SK-N-SH (cell line): Measurements from ENCODE around the gene PPP1R15B. TPM values are rescaled to one million over a fixed set of nuclear protein-coding genes. Genes with fewer than 3 reads are reported as not detected.

ENCODE experiments used
- CTCF ChIA-PET: fragments of 300-600, 350-600 bp; formaldehyde crosslinking; extraction: SDS; loops from one replicate; lab custom pipeline; 2021; lab: Yijun Ruan, JAX
- POLR2A ChIA-PET: fragments of 350-600 bp; sonication (Branson Sonifier 250); formaldehyde crosslinking; extraction: SDS; loops from one replicate; lab custom pipeline; 2020; ENCODE audit warnings: antibody characterized with exemption, inconsistent platforms; lab: Yijun Ruan, JAX
- DNase-seq: peaks from one replicate; pipeline ENCODE4 v3.0.0; 2012
- H2AFZ ChIP-seq: fragments of 200-600 bp; sonication (generic); 2 replicates; pipeline ENCODE4 v1.8.1; 2016; ENCODE audit warnings: antibody characterized with exemption, mild to moderate bottlenecking, low read depth
- H3F3A ChIP-seq: fragments of 200-600 bp; sonication (generic); replicated peaks from 2 replicates; pipeline ENCODE3; 2016; ENCODE audit warnings: antibody characterized with exemption, mild to moderate bottlenecking; ENCODE audit not compliant: insufficient read depth
- H3K27ac ChIP-seq, 2 experiments: fragments of 200-500 bp in 1 of 2; fragments of 200-600 bp in 1 of 2; sonication (Bioruptor generic) in 1 of 2; sonication (generic), shearing (Covaris generic) in 1 of 2; 2 replicates each; pipeline versions ENCODE4 v1.5.1 to v1.6.1; 2014 to 2016; ENCODE audit warnings: low read depth in 2 of 2, inconsistent platforms in 1 of 2, low read length in 1 of 2, mild to moderate bottlenecking in 1 of 2, mixed read lengths in 1 of 2
- H3K27me3 ChIP-seq: fragments of 200-600 bp; sonication (generic), shearing (Covaris generic); 2 replicates; pipeline ENCODE4 v1.6.1; 2016; ENCODE audit warnings: mixed run types; ENCODE audit not compliant: insufficient read depth
- H3K36me3 ChIP-seq, 2 experiments: fragments of 200-500 bp in 1 of 2; fragments of 200-600 bp in 1 of 2; sonication (Bioruptor generic) in 1 of 2; sonication (generic) in 1 of 2; replicated peaks in 1 of 2; 2 replicates each; pipeline versions ENCODE3 to v1.5.1; 2014 to 2016; ENCODE audit warnings: low read length in 1 of 2, mild to moderate bottlenecking in 1 of 2; ENCODE audit not compliant: insufficient read depth in 2 of 2, control insufficient read depth in 1 of 2
- H3K4me1 ChIP-seq, 2 experiments: fragments of 200-500 bp in 1 of 2; fragments of 200-600 bp in 1 of 2; sonication (Bioruptor generic) in 1 of 2; sonication (generic), shearing (Covaris generic) in 1 of 2; 2 replicates each; pipeline versions ENCODE4 v1.5.1 to v1.6.1; 2014 to 2016; ENCODE audit warnings: low read depth in 1 of 2, low read length in 1 of 2, mixed run types in 1 of 2; ENCODE audit not compliant: insufficient read depth in 2 of 2, control insufficient read depth in 1 of 2
- H3K4me2 ChIP-seq: fragments of 200-600 bp; sonication (generic), shearing (Covaris generic); 2 replicates; pipeline ENCODE4 v1.6.1; 2017; ENCODE audit warnings: mixed run types
- H3K4me3 ChIP-seq, 2 experiments: fragments of 200-500 bp in 1 of 2; fragments of 200-600 bp in 1 of 2; sonication (Bioruptor generic) in 1 of 2; sonication (generic), shearing (Covaris generic) in 1 of 2; 2 replicates each; pipeline versions ENCODE4 v1.5.1 to v1.8.1; 2014 to 2016; ENCODE audit warnings: low read depth in 2 of 2, inconsistent platforms in 1 of 2, low read length in 1 of 2, mild to moderate bottlenecking in 1 of 2, mixed read lengths in 1 of 2, moderate library complexity in 1 of 2
- H3K79me2 ChIP-seq: fragments of 200-600 bp; sonication (generic); 2 replicates; pipeline ENCODE4 v1.8.1; 2017; ENCODE audit warnings: mild to moderate bottlenecking; ENCODE audit not compliant: insufficient read depth
- H3K9ac ChIP-seq: fragments of 200-600 bp; sonication (generic); 2 replicates; pipeline ENCODE4 v1.6.1; 2017; ENCODE audit warnings: mixed run types
- H3K9me2 ChIP-seq: fragments of 200-600 bp; sonication (generic); 2 replicates; pipeline ENCODE4 v1.6.1; 2017; ENCODE audit warnings: mixed run types
- H3K9me3 ChIP-seq: fragments of 200-600 bp; sonication (generic); 2 replicates; pipeline ENCODE4 v1.6.1; 2017; ENCODE audit warnings: mixed run types, mild to moderate bottlenecking, moderate library complexity
- H4K20me1 ChIP-seq: fragments of 200-600 bp; sonication (generic); 2 replicates; pipeline ENCODE4 v1.6.1; 2017; ENCODE audit warnings: mild to moderate bottlenecking, mixed run types; ENCODE audit not compliant: insufficient read depth
- CHD2 ChIP-seq: fragments of 150-350 bp; IDR thresholded peaks from 2 replicates; pipeline ENCODE4 v1.6.1; 2018; ENCODE audit warnings: low read length; ENCODE audit not compliant: partially characterized antibody
- EZH2phosphoT487 ChIP-seq: fragments of 200-600 bp; sonication (generic); IDR thresholded peaks from 2 replicates; pipeline ENCODE4 v1.6.1; 2017; ENCODE audit warnings: low read depth, mixed run types, mild to moderate bottlenecking, antibody characterized with exemption, moderate library complexity, borderline replicate concordance
- FOXM1 ChIP-seq: IDR thresholded peaks from 2 replicates; pipeline ENCODE4 v1.4.0; 2012; ENCODE audit warnings: low read depth, mild to moderate bottlenecking
- IRF3 ChIP-seq: fragments of 150-350 bp; IDR thresholded peaks from 2 replicates; pipeline ENCODE4 v1.6.1; 2016; ENCODE audit warnings: mild to moderate bottlenecking, low read depth, low read length
- MAX ChIP-seq: IDR thresholded peaks from 2 replicates; pipeline ENCODE4 v1.4.0; 2012; ENCODE audit warnings: low read depth
- NRF1 ChIP-seq: IDR thresholded peaks from 2 replicates; pipeline ENCODE4 v1.6.1; 2012; ENCODE audit warnings: low read depth, mild to moderate bottlenecking, low read length
- RCOR1 ChIP-seq: fragments of 150-350 bp; IDR thresholded peaks from 2 replicates; pipeline ENCODE4 v1.6.1; 2017; ENCODE audit warnings: antibody characterized with exemption, low read length
- RXRA ChIP-seq: IDR thresholded peaks from 2 replicates; pipeline ENCODE4 v1.4.0; 2012; ENCODE audit warnings: low read depth, mild to moderate bottlenecking, borderline replicate concordance
- SIN3A ChIP-seq: IDR thresholded peaks from 2 replicates; pipeline ENCODE4 v1.6.1; 2012; ENCODE audit warnings: low read depth, mild to moderate bottlenecking, low read length, moderate library complexity, borderline replicate concordance
- TCF12 ChIP-seq: IDR thresholded peaks from 2 replicates; pipeline ENCODE4 v1.4.0; 2012
- USF1 ChIP-seq: IDR thresholded peaks from 2 replicates; pipeline ENCODE4 v1.4.0; 2012; ENCODE audit warnings: low read depth, borderline replicate concordance
- USF2 ChIP-seq: fragments of 150-350 bp; IDR thresholded peaks from 2 replicates; pipeline ENCODE4 v1.6.1; 2017; ENCODE audit warnings: antibody characterized with exemption, low read length, low read depth, borderline replicate concordance
- YY1 ChIP-seq: IDR thresholded peaks from 2 replicates; pipeline ENCODE4 v1.4.0; 2012; ENCODE audit warnings: low read depth, mild to moderate bottlenecking
- ZBTB33 ChIP-seq: IDR thresholded peaks from 2 replicates; pipeline ENCODE4 v1.4.0; 2012; ENCODE audit warnings: low read depth, borderline replicate concordance
- WGBS: methylation state at CpG from one replicate; pipeline ENCODE4 v1.1.6; 2017; ENCODE audit warnings: low lambda C conversion rate; 5-methylcytosine and 5-hydroxymethylcytosine counted together
- polyA plus RNA-seq, 3 experiments: library from polyadenylated mRNA; depleted of rRNA; stranded (reverse); fragments of >200 nt; gene quantifications; 2 replicates each; pipeline ENCODE4 v1.2.3, GENCODE V29; 2012

Gene PPP1R15B
- polyA plus RNA-seq, 1 of the 3 experiments (the other 2 are of a cell fraction): 12.1 TPM

GRCh38 chr1:204407295-204407971 lies 4.2 kb downstream of the PPP1R15B start:
- 1% methylated on average over 3 of the region's 3 CpGs for WGBS
- POLR2A ChIA-PET: interaction anchor here (1.1 kb wide), 1 partner anchor 9 kb away, joined by 3 read pairs; no protein-coding TSS in a partner anchor
- DNase-seq: no peak

More at GRCh38 chr1:204407295-204407971, 4.2 kb downstream of the PPP1R15B start:
- H3K79me2 ChIP-seq: peaks cover 93% of the 10 kb centered on the region
- H4K20me1 ChIP-seq: peaks cover 85% of the 10 kb centered on the region
- no peaks in the 10 kb centered on the region for H3K9me3 ChIP-seq
- H3K27me3 ChIP-seq: no peaks in the 10 kb centered on the region
- no peak overlapping the region for H3K27ac ChIP-seq
- peaks cover 9 to 22% of the 10 kb centered on the region in 2 experiments; a peak in 3 of 4 replicates for H3K4me1 ChIP-seq
- peaks cover 65 to 72% of the 10 kb centered on the region in 2 experiments for H3K36me3 ChIP-seq
- TF ChIP-seq YY1 (no peak), USF2 (no peak), NRF1 (no peak), FOXM1 (no peak), SIN3A (no peak), EZH2phosphoT487 (no peak), MAX (no peak), RCOR1 (no peak), ZBTB33 (no peak), RXRA (no peak), TCF12 (no peak), CHD2 (no peak), USF1 (no peak), IRF3 (no peak)
- H3K4me3 ChIP-seq: peak overlapping the region; percentile 78 to 89
- no peaks in the 10 kb centered on the region for H3F3A ChIP-seq
- no peak overlapping the region for H2AFZ ChIP-seq
- CTCF ChIA-PET: interaction anchor here (0.6 to 5.8 kb wide), 13 partner anchors 9 to 1385 kb away, joined by 3 to 60 read pairs (median 4); partner anchors contain the start of gene GOLT1A
- H3K4me2 ChIP-seq: peak overlapping the region; percentile 83
- peak overlapping the region; percentile 99 for H3K9ac ChIP-seq
- no peaks in the 10 kb centered on the region for H3K9me2 ChIP-seq
